CD14-positive monocyte (primary cell): ENCODE results near the gene TBP. TPM values are rescaled to one million over a fixed set of nuclear protein-coding genes. Genes with fewer than 3 reads are reported as not detected.
A peak's percentile ranks its signal among the peaks of the same experiment; 100 is the strongest.

Experiments
- DNase-seq, 3 donors: peaks; one replicate each; pipeline ENCODE4 v3.0.0-alpha.2; 2011 to 2022
- H2AFZ ChIP-seq: 2 replicates; pipeline ENCODE4 v1.6.0; 2012; ENCODE audit warnings: mild to moderate bottlenecking, low read depth, low read length, inconsistent platforms; ENCODE audit not compliant: insufficient read depth, poor library complexity, severe bottlenecking
- H3K27ac ChIP-seq, 2 donors: 1 replicate in 1 of 2; 2 replicates in 1 of 2; pipeline ENCODE4 v1.5.1; 2012 to 2013; ENCODE audit warnings: low read length in 2 of 2, control low read depth in 1 of 2, inconsistent platforms in 1 of 2, low read depth in 1 of 2, mild to moderate bottlenecking in 1 of 2
- H3K27me3 ChIP-seq, 2 donors: one replicate each; pipeline versions ENCODE4 v1.6.0 to v1.6.1; 2011 to 2013; ENCODE audit warnings: low read length in 2 of 2; ENCODE audit not compliant: control insufficient read depth in 2 of 2, insufficient read depth in 2 of 2
- H3K36me3 ChIP-seq, 2 donors: replicated peaks in 1 of 2; 1 replicate in 1 of 2; 2 replicates in 1 of 2; pipeline versions ENCODE4 v1.5.1 to v1.6.1; 2012 to 2013; ENCODE audit warnings: low read length in 2 of 2, control low read depth in 1 of 2, inconsistent platforms in 1 of 2, mild to moderate bottlenecking in 1 of 2; ENCODE audit not compliant: insufficient read depth in 2 of 2, control insufficient read depth in 1 of 2
- H3K4me1 ChIP-seq, 2 donors: 1 replicate in 1 of 2; 2 replicates in 1 of 2; pipeline versions ENCODE4 v1.5.1 to v1.6.1; 2012 to 2013; ENCODE audit warnings: low read length in 2 of 2, control low read depth in 1 of 2, inconsistent platforms in 1 of 2, mild to moderate bottlenecking in 1 of 2, moderate library complexity in 1 of 2; ENCODE audit not compliant: insufficient read depth in 2 of 2, control insufficient read depth in 1 of 2
- H3K4me2 ChIP-seq: replicated peaks from 2 replicates; pipeline ENCODE3; 2012; ENCODE audit warnings: low read length, moderate library complexity, mild to moderate bottlenecking; ENCODE audit not compliant: poor library complexity, severe bottlenecking; ENCODE audit errors: extremely low read depth
- H3K4me3 ChIP-seq, 3 experiments: fragments of 200-600 bp in 1 of 3; sonication (generic) in 1 of 3; replicated peaks in 1 of 3; 1 replicate in 2 of 3; 2 replicates in 1 of 3; pipeline ENCODE4 v1.5.1; 2011 to 2013; ENCODE audit warnings: low read length in 3 of 3, mild to moderate bottlenecking in 3 of 3, control low read depth in 2 of 3, low read depth in 2 of 3, inconsistent platforms in 1 of 3, moderate library complexity in 1 of 3
- H3K79me2 ChIP-seq: 2 replicates; pipeline ENCODE4 v1.6.0; 2012; ENCODE audit warnings: mild to moderate bottlenecking, control low read depth, inconsistent platforms, low read length, moderate library complexity; ENCODE audit not compliant: insufficient read depth
- H3K9ac ChIP-seq: 2 replicates; pipeline ENCODE4 v1.6.0; 2017; ENCODE audit warnings: low read length, mild to moderate bottlenecking; ENCODE audit not compliant: insufficient read depth, poor library complexity, severe bottlenecking
- H3K9me3 ChIP-seq, 2 donors: replicated peaks in 1 of 2; 1 replicate in 1 of 2; 2 replicates in 1 of 2; pipeline versions ENCODE4 v1.5.1 to v1.6.1; 2012 to 2013; ENCODE audit warnings: low read length in 2 of 2, control low read depth in 1 of 2; ENCODE audit not compliant: control insufficient read depth in 1 of 2, insufficient read depth in 1 of 2
- H4K20me1 ChIP-seq: 2 replicates; pipeline ENCODE4 v1.6.0; 2012; ENCODE audit warnings: mild to moderate bottlenecking, low read length, control low read depth, moderate library complexity; ENCODE audit not compliant: insufficient read depth
- H3K27ac Mint-ChIP-seq, 7 donors: one replicate each; pipeline ENCODE4 v1.8.0; 2020; ENCODE audit warnings: mild to moderate bottlenecking in 7 of 7, mixed read lengths in 7 of 7, moderate library complexity in 6 of 7, inconsistent platforms in 2 of 7
- H3K27me3 Mint-ChIP-seq, 3 donors: one replicate each; pipeline ENCODE4 v1.8.0; 2021 to 2022; ENCODE audit warnings: low read depth in 3 of 3, mild to moderate bottlenecking in 3 of 3, mixed read lengths in 3 of 3, moderate library complexity in 3 of 3, inconsistent platforms in 1 of 3
- H3K36me3 Mint-ChIP-seq, 2 donors: one replicate each; pipeline ENCODE4 v1.8.0; 2020; ENCODE audit warnings: mixed read lengths in 2 of 2, inconsistent platforms in 1 of 2, mild to moderate bottlenecking in 1 of 2
- H3K4me1 Mint-ChIP-seq: one replicate; pipeline ENCODE4 v1.8.0; 2020; ENCODE audit warnings: mild to moderate bottlenecking, mixed read lengths
- H3K4me3 Mint-ChIP-seq, 2 donors: one replicate each; pipeline ENCODE4 v1.8.0; 2020; ENCODE audit warnings: mild to moderate bottlenecking in 2 of 2, mixed read lengths in 2 of 2, moderate library complexity in 1 of 2
- H3K9me3 Mint-ChIP-seq, 7 donors: one replicate each; pipeline ENCODE4 v1.8.0; 2020 to 2022; ENCODE audit warnings: mixed read lengths in 7 of 7, mild to moderate bottlenecking in 6 of 7, moderate library complexity in 6 of 7, inconsistent platforms in 2 of 7
- CTCF ChIP-seq: fragments of 200-600 bp; IDR thresholded peaks from one replicate; pipeline ENCODE4 v1.8.0; 2022; ENCODE audit warnings: antibody characterized with exemption, mild to moderate bottlenecking
- WGBS: methylation state at CpG from one replicate; pipeline ENCODE4 v1.1.5; 2013; ENCODE audit warnings: missing lambda C conversion rate; ENCODE audit not compliant: insufficient coverage; 5-methylcytosine and 5-hydroxymethylcytosine counted together
- intact Hi-C, 2 donors: fragments of 100-400 bp; cut with micrococcal nuclease; formaldehyde crosslinking; loops; one replicate each; pipeline versions ENCODE4 v1.15.0 to v1.15.1; 2023
- polyA plus RNA-seq, 3 donors: library from polyadenylated mRNA; depleted of rRNA in 1 of 3; unstranded in 2 of 3; stranded (reverse) in 1 of 3; fragments of 300-500 nt in 2 of 3; fragments of >200 nt in 1 of 3; fragmentation: Illumina TruSeq in 2 of 3; gene quantifications; 1 replicate in 2 of 3; 2 replicates in 1 of 3; pipeline ENCODE4 v1.2.3, GENCODE V29; 2012 to 2021

The TBP gene
- polyA plus RNA-seq, 3 donors, result 7.3 to 14.5 (median 14.4) TPM

GRCh38 chr6:170552765-170553533 lies 1.2 kb upstream of the TBP start, which contains the start of gene PSMB1:
TSS of gene PSMB1 (minus strand) at chr6:170553307. CDS start at chr6:170553242, 65 bp downstream.
- no peaks in the 10 kb centered on the region for H3K9me3 ChIP-seq
- Mint-ChIP-seq H3K36me3 (peaks cover 24 to 27% of the 10 kb centered on the region in 2 donors), H3K4me1 (peaks cover 13% of the 10 kb centered on the region), H3K27ac (no peak within 1 kb of the TSS), H3K27me3 (no peaks in the 10 kb centered on the region), H3K9me3 (no peaks in the 10 kb centered on the region), H3K4me3 (no peak within 1 kb of the TSS)
- peaks cover 22 to 26% of the 10 kb centered on the region in 2 donors for H3K4me1 ChIP-seq
- peaks cover 18% of the 10 kb centered on the region for H4K20me1 ChIP-seq
- H3K4me3 ChIP-seq, result peak within 1 kb of the TSS; percentile 71 to 90 (median 89)
- H3K27ac ChIP-seq, result peak within 1 kb of the TSS; percentile 96
- TF ChIP-seq CTCF, result no peak
- H2AFZ ChIP-seq, result peak within 1 kb of the TSS; percentile 89
- peak; percentile 90 to 94 (median 92) for DNase-seq
- peaks cover 89% of the 10 kb centered on the region for H3K79me2 ChIP-seq
- WGBS, result under 1% methylated on average over 34 of the region's 41 CpGs
- intact Hi-C loops, result loop anchor here (5.0 kb wide), 2 partner anchors 246 to 851 kb away; partner anchors contain the start of genes C6orf120 (in 2 of the 2), FAM120B (in 2 of the 2) and WDR27 (in 2 of the 2)
- H3K9ac ChIP-seq, result peak within 1 kb of the TSS; percentile 94
- H3K36me3 ChIP-seq, result peaks cover 23 to 36% of the 10 kb centered on the region in 2 donors
- no peaks in the 10 kb centered on the region for H3K27me3 ChIP-seq
- peak within 1 kb of the TSS; percentile 87 for H3K4me2 ChIP-seq

DNA sequence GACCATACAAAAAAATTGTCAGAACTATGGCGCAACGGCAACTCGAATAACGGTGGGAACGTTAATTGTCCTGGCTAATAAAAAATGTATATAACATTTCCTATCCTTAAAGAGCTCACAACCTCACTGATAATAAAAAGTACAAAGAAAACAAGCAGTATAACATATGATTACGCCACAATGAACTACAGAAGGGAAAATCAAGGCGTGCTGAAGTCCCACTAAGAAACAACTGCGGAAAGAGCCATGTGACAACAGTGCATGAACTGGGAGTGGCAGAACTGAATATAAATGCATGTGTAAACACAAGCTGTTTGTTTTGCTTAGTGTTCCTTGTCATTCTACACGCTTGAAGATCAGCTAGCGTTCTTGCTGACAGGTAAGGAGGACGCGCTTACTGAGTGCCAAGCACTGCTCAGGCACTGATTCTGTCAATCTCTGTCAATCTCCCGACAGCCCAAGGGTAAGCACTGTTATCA lies 596 bp upstream of the TBP start:
- Histone ChIP-seq H3K27me3 (no peaks in the 10 kb centered on the region), H3K4me2 (peak overlapping the region; percentile 87), H3K36me3 (peaks cover 22 to 36% of the 10 kb centered on the region in 2 donors), H3K9ac (peak overlapping the region; percentile 94), H4K20me1 (peaks cover 12% of the 10 kb centered on the region), H3K4me3 (peak overlapping the region; percentile 71 to 90 (median 89)), H3K4me1 (peaks cover 22 to 26% of the 10 kb centered on the region in 2 donors), H2AFZ (peak overlapping the region; percentile 89), H3K79me2 (peaks cover 88% of the 10 kb centered on the region), H3K9me3 (no peaks in the 10 kb centered on the region), H3K27ac (peak overlapping the region; percentile 96)
- peak; percentile 50 to 64 (median 54) for DNase-seq
- intact Hi-C loops, result loop anchor here (2.0 to 5.0 kb wide), 4 partner anchors 246 to 851 kb away; partner anchors contain the start of genes C6orf120 (in 2 of the 2), FAM120B (in 2 of the 2), WDR27 (in 2 of the 2) and DYNLT2 (in 1 of the 2)
- Mint-ChIP-seq H3K36me3 (peaks cover 23 to 25% of the 10 kb centered on the region in 2 donors), H3K27ac (no peak overlapping the region), H3K4me1 (peaks cover 13% of the 10 kb centered on the region), H3K4me3 (no peak overlapping the region), H3K9me3 (no peaks in the 10 kb centered on the region), H3K27me3 (no peaks in the 10 kb centered on the region)
- WGBS, result 0% methylated on average over 6 of the region's 13 CpGs
- TF ChIP-seq CTCF, result no peak
